Muscle layer of colon (tissue), 2 donors: Measurements from ENCODE around the gene CSNK1E.

Source experiments
- H3K27ac ChIP-seq: one replicate; pipeline ENCODE4 v1.7.0; 2013; ENCODE audit warnings: low read depth, mild to moderate bottlenecking, low read length, moderate library complexity
- H3K27me3 ChIP-seq, 2 donors: one replicate each; pipeline ENCODE4 v1.7.0; 2013; ENCODE audit warnings: low read length in 2 of 2, mild to moderate bottlenecking in 2 of 2; ENCODE audit not compliant: insufficient read depth in 2 of 2, control insufficient read depth in 1 of 2
- H3K36me3 ChIP-seq: one replicate; pipeline ENCODE4 v1.7.0; 2013; ENCODE audit warnings: mild to moderate bottlenecking, low read length; ENCODE audit not compliant: insufficient read depth
- H3K4me1 ChIP-seq: one replicate; pipeline ENCODE4 v1.7.0; 2013; ENCODE audit warnings: mild to moderate bottlenecking, low read length; ENCODE audit not compliant: insufficient read depth
- H3K4me3 ChIP-seq, 2 donors: one replicate each; pipeline ENCODE4 v1.7.0; 2013; ENCODE audit warnings: low read length in 2 of 2, low read depth in 1 of 2, mild to moderate bottlenecking in 1 of 2, moderate library complexity in 1 of 2
- H3K9ac ChIP-seq: one replicate; pipeline ENCODE4 v1.7.0; 2013; ENCODE audit warnings: low read length
- H3K9me3 ChIP-seq: one replicate; pipeline ENCODE4 v1.7.0; 2013; ENCODE audit warnings: mild to moderate bottlenecking, low read length
- donor health status: abdominal sarcoma.
- donor health status: Adenocarcinoma of cecum.

Gene CSNK1E

GRCh38 chr22:38312261-38312800 lies 4.9 kb downstream of the CSNK1E start:
- no peak overlapping the region for H3K4me3 ChIP-seq
- H3K27me3 ChIP-seq: no peaks in the 10 kb centered on the region
- H3K9me3 ChIP-seq: no peaks in the 10 kb centered on the region
- no peak overlapping the region for H3K9ac ChIP-seq
- H3K36me3 ChIP-seq: peaks cover 28% of the 10 kb centered on the region
- peak overlapping the region; percentile 99 for H3K27ac ChIP-seq
- H3K4me1 ChIP-seq: peaks cover 72% of the 10 kb centered on the region

GRCh38 chr22:38311323-38311620 lies 6.0 kb downstream of the CSNK1E start:
- H3K27ac ChIP-seq: peak overlapping the region; percentile 36

GRCh38 chr22:38310518-38311322 lies 6.5 kb downstream of the CSNK1E start:
- H3K9me3 ChIP-seq: no peaks in the 10 kb centered on the region
- peak overlapping the region in 1 of 2 donors; percentile 34 for H3K4me3 ChIP-seq
- H3K27ac ChIP-seq: peak overlapping the region; percentile 36
- H3K27me3 ChIP-seq: no peaks in the 10 kb centered on the region
- peak overlapping the region; percentile 14 for H3K9ac ChIP-seq
- H3K4me1 ChIP-seq: peaks cover 78% of the 10 kb centered on the region
- peaks cover 28% of the 10 kb centered on the region for H3K36me3 ChIP-seq

More at GRCh38 chr22:38311323-38311620, 6.0 kb downstream of the CSNK1E start:
- Histone ChIP-seq H3K36me3 (peaks cover 28% of the 10 kb centered on the region), H3K27me3 (no peaks in the 10 kb centered on the region), H3K9me3 (no peaks in the 10 kb centered on the region), H3K4me1 (peaks cover 73% of the 10 kb centered on the region), H3K4me3 (no peak overlapping the region), H3K9ac (peak overlapping the region; percentile 14)

GRCh38 chr22:38309614-38310517 lies 7.4 kb downstream of the CSNK1E start:
- no peaks in the 10 kb centered on the region for H3K27me3 ChIP-seq
- H3K27ac ChIP-seq: peak overlapping the region; percentile 36
- peak overlapping the region in 1 of 2 donors; percentile 34 for H3K4me3 ChIP-seq
- peaks cover 28% of the 10 kb centered on the region for H3K36me3 ChIP-seq
- H3K9me3 ChIP-seq: no peaks in the 10 kb centered on the region
- peaks cover 79% of the 10 kb centered on the region for H3K4me1 ChIP-seq
- peak overlapping the region; percentile 14 for H3K9ac ChIP-seq

GRCh38 chr22:38308791-38309498 lies 8.3 kb downstream of the CSNK1E start:
- H3K9ac ChIP-seq: no peak overlapping the region
- H3K36me3 ChIP-seq: peaks cover 28% of the 10 kb centered on the region
- peak overlapping the region; percentile 42 for H3K27ac ChIP-seq
- H3K4me1 ChIP-seq: peaks cover 79% of the 10 kb centered on the region
- H3K9me3 ChIP-seq: no peaks in the 10 kb centered on the region
- no peaks in the 10 kb centered on the region for H3K27me3 ChIP-seq
- H3K4me3 ChIP-seq: no peak overlapping the region

- Histone ChIP-seq H3K27me3 (no peaks in the 10 kb centered on the region), H3K4me3 (peak overlapping the region in 1 of 2 donors; percentile 25), H3K27ac (peak overlapping the region; percentile 24), H3K9me3 (no peaks in the 10 kb centered on the region), H3K36me3 (peaks cover 32% of the 10 kb centered on the region), H3K9ac (no peak overlapping the region), H3K4me1 (peaks cover 53% of the 10 kb centered on the region)
Observed at GRCh38 chr22:38305471-38306448, 11.5 kb downstream of the CSNK1E start.

- Histone ChIP-seq H3K4me1 (peaks cover 41% of the 10 kb centered on the region), H3K27me3 (no peaks in the 10 kb centered on the region), H3K9ac (no peak overlapping the region), H3K27ac (no peak overlapping the region), H3K36me3 (peaks cover 40% of the 10 kb centered on the region), H3K9me3 (no peaks in the 10 kb centered on the region), H3K4me3 (no peak overlapping the region)
Observed at GRCh38 chr22:38304526-38304925, 12.7 kb downstream of the CSNK1E start.

- no peaks in the 10 kb centered on the region for H3K27me3 ChIP-seq
- peak overlapping the region in 1 of 2 donors; percentile 28 for H3K4me3 ChIP-seq
- H3K4me1 ChIP-seq: peaks cover 36% of the 10 kb centered on the region
- no peak overlapping the region for H3K27ac ChIP-seq
- no peak overlapping the region for H3K9ac ChIP-seq
- H3K9me3 ChIP-seq: no peaks in the 10 kb centered on the region
- peaks cover 45% of the 10 kb centered on the region for H3K36me3 ChIP-seq
Observed at GRCh38 chr22:38303974-38304373, 13.3 kb downstream of the CSNK1E start.

- no peaks in the 10 kb centered on the region for H3K27me3 ChIP-seq
- no peaks in the 10 kb centered on the region for H3K9me3 ChIP-seq
- H3K4me1 ChIP-seq: peaks cover 30% of the 10 kb centered on the region
- no peak overlapping the region for H3K4me3 ChIP-seq
- H3K9ac ChIP-seq: no peak overlapping the region
- H3K36me3 ChIP-seq: peaks cover 56% of the 10 kb centered on the region
- H3K27ac ChIP-seq: no peak overlapping the region
Observed at GRCh38 chr22:38302906-38303305, 14.3 kb downstream of the CSNK1E start.

- peaks cover 26% of the 10 kb centered on the region for H3K4me1 ChIP-seq
- no peak overlapping the region for H3K27ac ChIP-seq
- H3K27me3 ChIP-seq: no peaks in the 10 kb centered on the region
- no peak overlapping the region for H3K4me3 ChIP-seq
- no peaks in the 10 kb centered on the region for H3K9me3 ChIP-seq
- H3K9ac ChIP-seq: no peak overlapping the region
- H3K36me3 ChIP-seq: peaks cover 75% of the 10 kb centered on the region
Observed at GRCh38 chr22:38300946-38301345, 16.3 kb downstream of the CSNK1E start.
